Measurements from ENCODE around the gene ACTL6B.
A peak's percentile ranks its signal among the peaks of the same experiment; 100 is the strongest.

ACTL6B gene

GRCh38 chr7:100686822-100687211, 30.6 kb upstream of the ACTL6B start:
- Mint-ChIP-seq H3K4me3 (no peak overlapping the region), H3K27me3 (no peaks in the 10 kb centered on the region), H3K9me3 (no peaks in the 10 kb centered on the region), H3K36me3 (ENCODE audit: low read depth) (peaks cover 22% of the 10 kb centered on the region), H3K27ac (no peak overlapping the region), H3K4me1 (ENCODE audit: low read depth) (peaks cover 34% of the 10 kb centered on the region)

DNA sequence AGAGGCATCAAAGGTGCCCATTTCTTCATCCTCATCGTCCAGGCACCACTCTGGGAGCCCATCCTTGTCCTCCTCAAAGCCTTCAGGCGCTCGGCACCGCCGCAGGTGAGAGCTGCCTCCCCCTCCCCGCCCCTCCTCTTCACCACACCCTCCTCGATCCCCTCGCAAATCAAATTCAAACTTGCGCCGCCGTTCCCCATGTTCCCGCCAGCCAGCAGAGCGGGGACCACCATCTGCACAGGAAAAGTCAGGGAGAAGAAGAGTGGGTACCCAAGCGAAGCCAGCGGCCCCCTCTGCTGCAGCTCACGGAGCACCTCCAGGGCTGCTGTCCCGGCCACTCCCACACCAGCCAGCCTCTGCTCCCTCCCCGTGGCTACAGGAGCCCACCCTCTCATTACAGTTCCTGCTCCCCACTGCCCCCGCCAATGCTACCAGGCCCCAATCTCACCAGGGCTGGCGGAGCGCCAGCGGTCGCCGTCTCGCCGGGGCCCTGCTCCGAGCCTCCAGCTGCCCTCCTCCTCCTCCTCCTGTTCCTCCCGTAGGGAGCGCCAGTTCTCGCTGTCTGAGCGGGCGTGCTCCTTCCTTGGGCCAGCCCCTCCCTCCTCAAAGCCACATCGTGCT, 30.1 kb upstream of the ACTL6B start:
- Mint-ChIP-seq H3K27me3 (no peaks in the 10 kb centered on the region), H3K4me1 (ENCODE audit: low read depth) (peaks cover 34% of the 10 kb centered on the region), H3K27ac (no peak overlapping the region), H3K36me3 (ENCODE audit: low read depth) (peaks cover 22% of the 10 kb centered on the region), H3K4me3 (no peak overlapping the region), H3K9me3 (no peaks in the 10 kb centered on the region)

- Mint-ChIP-seq H3K27me3 (no peaks in the 10 kb centered on the region), H3K4me3 (no peak overlapping the region), H3K36me3 (ENCODE audit: low read depth) (peaks cover 22% of the 10 kb centered on the region), H3K4me1 (ENCODE audit: low read depth) (peaks cover 34% of the 10 kb centered on the region), H3K9me3 (no peaks in the 10 kb centered on the region), H3K27ac (no peak overlapping the region)
These were observed 29.4 kb upstream of the ACTL6B start for GRCh38 chr7:100685631-100686145.

GRCh38 chr7:100685049-100685605, 28.9 kb upstream of the ACTL6B start:
- Mint-ChIP-seq H3K9me3 (no peaks in the 10 kb centered on the region), H3K36me3 (ENCODE audit: low read depth) (peaks cover 24% of the 10 kb centered on the region), H3K27ac (no peak overlapping the region), H3K27me3 (no peaks in the 10 kb centered on the region), H3K4me1 (ENCODE audit: low read depth) (peaks cover 37% of the 10 kb centered on the region), H3K4me3 (no peak overlapping the region)

GRCh38 chr7:100684534-100685042, 28.3 kb upstream of the ACTL6B start:
- Mint-ChIP-seq H3K4me3 (no peak overlapping the region), H3K27me3 (no peaks in the 10 kb centered on the region), H3K36me3 (ENCODE audit: low read depth) (peaks cover 25% of the 10 kb centered on the region), H3K4me1 (ENCODE audit: low read depth) (peaks cover 35% of the 10 kb centered on the region), H3K9me3 (no peaks in the 10 kb centered on the region), H3K27ac (no peak overlapping the region)

DNA sequence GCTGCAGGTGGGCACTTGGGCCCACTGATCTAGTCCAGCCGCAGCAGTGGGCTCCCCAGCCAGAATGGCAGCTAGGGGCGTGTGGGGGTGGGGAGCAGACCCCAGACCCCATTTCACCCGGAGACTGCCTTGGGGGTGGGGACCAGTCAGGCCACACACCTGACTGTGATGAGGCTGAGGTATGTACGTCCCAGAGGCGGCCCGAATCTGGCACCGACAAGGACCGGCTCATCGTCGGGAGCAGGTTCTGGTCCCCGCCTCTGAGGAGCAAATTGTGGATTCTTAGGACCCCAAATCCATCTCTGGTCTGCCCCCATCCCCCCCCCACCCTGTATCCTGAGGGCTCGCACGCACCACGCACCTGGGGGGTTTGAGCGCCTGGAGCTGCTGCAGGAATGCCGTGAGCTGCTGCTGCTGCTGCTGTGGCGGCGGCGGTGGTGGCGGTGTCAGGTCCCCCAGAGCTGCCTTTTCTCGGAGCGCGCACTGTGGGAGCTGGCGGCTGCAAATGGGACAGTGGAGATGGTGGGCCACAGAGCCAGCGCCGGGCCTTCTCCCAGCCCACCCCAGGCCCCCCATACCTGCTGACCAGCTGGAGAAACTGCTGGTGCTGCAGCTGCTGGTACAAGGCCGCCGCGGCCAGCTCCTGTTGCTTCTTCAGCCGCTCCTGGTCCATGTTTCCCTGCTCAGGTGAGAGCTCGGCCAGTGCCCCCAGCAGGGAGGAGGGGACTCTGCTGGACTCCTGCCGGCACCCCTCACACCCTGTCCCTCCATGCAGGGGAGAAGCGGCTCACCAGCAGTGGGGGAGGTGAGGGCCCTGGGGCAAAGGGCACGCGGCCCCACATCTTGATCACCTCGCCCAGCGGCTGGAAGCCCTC, 27.6 kb upstream of the ACTL6B start:
- no peak overlapping the region for H3K4me3 Mint-ChIP-seq
- H3K27ac Mint-ChIP-seq, result no peak overlapping the region
- H3K36me3 Mint-ChIP-seq (ENCODE audit: low read depth), result peaks cover 26% of the 10 kb centered on the region
- no peaks in the 10 kb centered on the region for H3K27me3 Mint-ChIP-seq
- H3K9me3 Mint-ChIP-seq, result no peaks in the 10 kb centered on the region
- H3K4me1 Mint-ChIP-seq (ENCODE audit: low read depth), result peaks cover 29% of the 10 kb centered on the region

- Mint-ChIP-seq H3K4me1 (ENCODE audit: low read depth) (peaks cover 27% of the 10 kb centered on the region), H3K27me3 (no peaks in the 10 kb centered on the region), H3K36me3 (ENCODE audit: low read depth) (peaks cover 25% of the 10 kb centered on the region), H3K4me3 (no peak overlapping the region), H3K27ac (no peak overlapping the region), H3K9me3 (no peaks in the 10 kb centered on the region)
These were observed 26.9 kb upstream of the ACTL6B start for GRCh38 chr7:100682991-100683658.

- Mint-ChIP-seq H3K27me3 (no peaks in the 10 kb centered on the region), H3K27ac (no peak overlapping the region), H3K4me3 (no peak overlapping the region), H3K9me3 (no peaks in the 10 kb centered on the region), H3K4me1 (ENCODE audit: low read depth) (peaks cover 27% of the 10 kb centered on the region), H3K36me3 (ENCODE audit: low read depth) (peaks cover 29% of the 10 kb centered on the region)
These were observed 26.0 kb upstream of the ACTL6B start for GRCh38 chr7:100682228-100682741.

- no peak overlapping the region for H3K4me3 Mint-ChIP-seq
- no peaks in the 10 kb centered on the region for H3K27me3 Mint-ChIP-seq
These were observed 25.4 kb upstream of the ACTL6B start for GRCh38 chr7:100681491-100682227.

GRCh38 chr7:100680576-100681271, 24.5 kb upstream of the ACTL6B start:
- H3K27ac Mint-ChIP-seq, result no peak overlapping the region
- H3K4me3 Mint-ChIP-seq, result no peak overlapping the region
- peaks cover 32% of the 10 kb centered on the region for H3K36me3 Mint-ChIP-seq (ENCODE audit: low read depth)
- H3K9me3 Mint-ChIP-seq, result no peaks in the 10 kb centered on the region
- no peaks in the 10 kb centered on the region for H3K27me3 Mint-ChIP-seq
- H3K4me1 Mint-ChIP-seq (ENCODE audit: low read depth), result peaks cover 35% of the 10 kb centered on the region

More at GRCh38 chr7:100681491-100682227, 25.4 kb upstream of the ACTL6B start:
- no peak overlapping the region for H3K27ac Mint-ChIP-seq
- H3K4me1 Mint-ChIP-seq (ENCODE audit: low read depth), result peaks cover 31% of the 10 kb centered on the region
- H3K36me3 Mint-ChIP-seq (ENCODE audit: low read depth), result peaks cover 29% of the 10 kb centered on the region
- no peaks in the 10 kb centered on the region for H3K9me3 Mint-ChIP-seq

GRCh38 chr7:100679927-100680575, 23.8 kb upstream of the ACTL6B start:
- Mint-ChIP-seq H3K36me3 (ENCODE audit: low read depth) (peaks cover 25% of the 10 kb centered on the region), H3K4me3 (no peak overlapping the region), H3K27ac (peak overlapping the region; percentile 11), H3K9me3 (no peaks in the 10 kb centered on the region), H3K27me3 (no peaks in the 10 kb centered on the region), H3K4me1 (ENCODE audit: low read depth) (peaks cover 35% of the 10 kb centered on the region)

DNA sequence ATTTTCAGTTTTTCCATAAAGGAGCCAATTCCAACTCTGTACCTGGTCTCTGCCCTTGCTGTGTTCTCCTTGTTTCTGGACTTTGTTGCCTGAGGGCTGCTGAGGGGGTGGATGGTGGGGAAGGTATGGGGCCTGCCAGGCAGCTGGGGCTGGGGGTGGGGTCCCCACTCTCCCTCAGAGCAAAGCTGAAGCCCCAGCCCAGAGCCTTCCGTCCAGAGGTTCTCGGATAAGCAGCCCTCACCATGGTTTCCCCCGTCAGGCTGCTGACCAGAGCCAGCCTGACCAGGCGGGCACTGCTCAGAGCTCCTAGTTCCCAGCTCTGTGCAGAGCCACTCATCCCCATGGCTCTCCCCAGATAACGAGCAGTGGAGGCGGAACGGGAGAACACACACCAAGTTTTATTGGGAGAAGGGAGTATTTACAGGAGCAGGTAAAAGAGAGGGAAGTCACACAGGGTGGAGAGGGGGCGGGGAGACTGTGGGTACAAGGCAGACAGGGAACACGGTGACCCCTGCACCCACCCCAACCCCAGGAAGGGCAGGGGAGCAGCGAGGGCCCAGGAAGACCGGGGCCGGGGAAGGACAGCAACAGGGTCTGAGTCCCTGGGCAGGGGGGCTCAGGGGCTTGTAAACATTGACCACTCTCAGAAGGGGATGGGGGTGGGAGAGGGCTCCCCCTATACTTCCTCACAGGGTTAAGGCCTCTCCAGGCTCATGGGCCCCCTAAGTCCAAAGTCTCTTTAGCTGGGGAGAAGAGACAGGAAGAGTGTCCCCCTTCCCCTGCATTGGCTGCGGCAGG, 23.1 kb upstream of the ACTL6B start:
- Mint-ChIP-seq H3K4me3 (no peak overlapping the region), H3K27ac (peak overlapping the region; percentile 19), H3K36me3 (ENCODE audit: low read depth) (peaks cover 25% of the 10 kb centered on the region), H3K27me3 (no peaks in the 10 kb centered on the region), H3K4me1 (ENCODE audit: low read depth) (peaks cover 35% of the 10 kb centered on the region), H3K9me3 (no peaks in the 10 kb centered on the region)

All from stimulated activated naive CD8-positive, alpha-beta T cell treated with anti-CD3 and anti-CD28 coated beads, Interleukin-15, Interleukin-2, amounts not matched to agents 100 ng/mL and 50 ng/mL, for 24 hours (primary cell).